ENCODE measurements around the gene BAHD1.

BAHD1 gene

DNA sequence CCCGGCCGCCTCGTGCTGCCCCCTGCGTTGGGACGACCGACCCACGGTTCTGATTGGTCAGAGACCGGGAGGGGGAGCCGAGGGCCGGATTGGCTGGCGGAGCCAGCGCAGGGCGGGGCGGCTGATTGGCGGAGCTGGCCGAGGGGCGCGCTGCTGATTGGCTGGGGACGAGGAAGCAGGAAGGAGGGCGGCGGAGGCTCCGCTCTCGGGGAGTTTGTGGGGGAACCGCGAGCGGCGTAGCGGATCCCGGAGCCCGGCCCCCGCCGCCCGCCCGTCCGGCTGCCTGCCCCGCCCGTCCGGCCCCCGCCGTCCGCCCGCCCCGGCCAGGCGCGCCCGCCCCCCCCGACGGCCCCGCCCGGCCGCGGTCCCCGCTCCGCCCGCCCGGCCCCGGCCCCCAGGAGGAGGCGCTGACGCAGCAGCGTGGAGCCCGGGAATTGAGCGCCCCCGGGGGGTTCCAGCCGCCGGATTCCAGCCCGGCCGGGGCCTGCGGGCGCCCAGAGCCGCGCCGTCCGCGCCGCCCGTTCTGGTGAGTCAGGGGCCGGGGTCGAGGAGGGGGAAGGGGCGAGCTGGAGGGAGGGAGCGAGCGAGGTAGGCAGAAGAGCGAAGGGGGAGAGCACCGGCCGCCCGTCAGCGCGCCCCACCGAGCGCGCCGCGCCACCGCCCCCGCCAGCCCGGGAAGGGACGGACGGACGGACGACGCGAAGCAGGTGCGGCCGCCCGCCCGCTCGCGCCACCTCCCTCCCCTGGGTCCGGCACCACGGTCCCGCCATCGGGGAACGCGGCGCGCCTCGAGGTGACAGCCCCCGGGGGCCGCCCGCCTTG lies at the start of gene BAHD1:
Gene BAHD1 (plus strand): TSS at position 211 of the 822 bp plus-strand sequence. CDS start 17,512 bp downstream, outside the sequence.
- DNase-seq: peak; percentile 80

GRCh38 chr15:40392986-40393948 lies 47.5 kb upstream of the BAHD1 start:
- no peak for DNase-seq

GRCh38 chr15:40397688-40398412 lies 42.9 kb upstream of the BAHD1 start:
- no peak for DNase-seq

DNA sequence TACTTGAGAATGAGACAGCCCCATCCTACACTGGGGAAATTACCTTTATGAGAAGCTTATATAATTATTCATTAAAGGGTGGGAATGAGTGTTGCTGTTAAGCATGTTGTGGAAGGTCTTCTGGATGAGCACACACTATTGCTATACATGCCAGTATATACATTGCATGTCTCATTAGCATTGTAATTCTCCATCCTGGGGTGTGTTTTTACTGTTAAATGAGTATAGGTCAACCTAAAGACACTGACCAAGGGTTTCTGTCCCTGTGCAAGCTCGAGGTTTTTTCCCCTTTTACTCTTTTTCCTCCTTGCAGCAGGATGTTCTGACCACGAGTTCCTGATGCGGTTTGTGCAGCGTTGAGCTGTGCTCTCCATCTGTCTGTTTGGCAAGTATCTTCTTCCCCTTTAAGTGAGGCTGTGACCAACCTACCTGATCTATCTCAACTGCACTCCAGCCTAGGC lies 42.3 kb upstream of the BAHD1 start:
- DNase-seq: no peak

- DNase-seq: no peak
These were observed 41.4 kb upstream of the BAHD1 start for GRCh38 chr15:40399370-40399769.

GRCh38 chr15:40405501-40406381 lies 35.0 kb upstream of the BAHD1 start, which contains the start of gene IVD:
TSS of gene IVD (plus strand) at chr15:40405795. CDS start at chr15:40405828, 33 bp downstream.
- DNase-seq: peak; percentile 81

DNA sequence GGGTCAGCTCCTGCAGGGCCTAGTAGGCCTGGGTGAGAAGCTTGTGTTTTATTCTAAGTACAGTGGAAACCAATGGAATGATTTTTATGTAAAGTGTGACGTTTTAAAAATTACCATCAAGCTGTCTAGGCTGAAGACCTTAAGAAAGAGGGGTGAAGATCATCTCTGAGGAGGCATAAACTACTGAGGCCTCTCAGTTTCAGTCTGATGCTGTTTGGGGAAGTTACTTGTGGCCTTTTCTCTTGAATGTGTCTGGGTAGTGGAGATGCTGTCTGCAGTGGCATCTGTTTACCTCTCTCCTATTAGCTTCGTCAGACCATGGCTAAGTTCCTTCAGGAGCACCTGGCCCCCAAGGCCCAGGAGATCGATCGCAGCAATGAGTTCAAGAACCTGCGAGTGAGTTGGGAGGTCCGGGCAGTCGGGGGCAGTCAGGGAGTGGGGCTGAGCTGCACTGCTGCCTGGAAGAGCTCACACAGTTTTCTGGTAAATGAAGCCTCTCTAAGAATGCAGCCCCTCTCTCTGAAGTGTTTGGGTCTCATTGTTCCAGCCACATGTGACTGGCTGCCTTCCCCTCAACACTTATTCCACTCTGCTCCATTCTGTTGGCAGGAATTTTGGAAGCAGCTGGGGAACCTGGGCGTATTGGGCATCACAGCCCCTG lies 33.3 kb upstream of the BAHD1 start:
- no peak for DNase-seq

DNA sequence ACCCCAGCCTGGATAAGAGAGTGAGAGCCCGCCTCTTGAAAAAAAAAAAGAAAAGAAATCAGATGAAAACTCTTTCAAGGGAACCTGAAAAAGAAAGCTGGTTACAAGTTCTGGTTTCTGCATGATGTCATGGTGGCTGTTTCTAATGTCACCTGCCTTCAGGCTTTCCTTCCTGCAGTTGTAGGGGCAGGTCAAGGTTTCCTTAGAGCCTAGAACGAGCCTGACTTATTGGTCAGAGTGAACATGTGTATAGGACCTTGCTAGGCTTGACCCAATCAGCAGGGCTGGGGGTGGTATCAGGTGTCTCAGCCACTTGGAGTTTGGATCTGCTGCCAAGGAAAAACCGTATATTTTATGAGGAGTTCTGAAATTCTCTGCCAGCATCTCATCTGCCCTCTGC lies 31.4 kb upstream of the BAHD1 start:
- no peak for DNase-seq

- DNase-seq: no peak
These were observed 30.3 kb upstream of the BAHD1 start for GRCh38 chr15:40410476-40410875.

- no peak for DNase-seq
These were observed 28.5 kb upstream of the BAHD1 start for GRCh38 chr15:40412095-40412759.

DNA sequence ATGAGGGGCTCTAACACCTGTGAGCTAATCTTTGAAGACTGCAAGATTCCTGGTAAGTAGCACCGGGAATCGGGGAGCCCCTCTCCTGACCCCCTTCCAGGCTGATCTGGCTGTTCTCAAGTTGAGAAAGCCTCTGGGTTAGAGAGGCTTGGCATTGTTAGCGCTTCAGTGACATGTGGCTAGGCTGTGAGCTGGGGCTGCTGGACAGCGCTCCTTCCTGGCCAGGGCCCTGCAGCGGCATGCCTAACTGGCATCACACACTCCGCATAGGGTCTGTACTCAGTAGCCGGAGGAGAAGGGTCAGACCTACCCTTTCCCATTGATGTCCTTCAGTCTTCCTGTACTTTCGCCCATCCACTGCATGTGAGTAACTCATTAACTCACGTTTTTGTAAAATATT lies 27.7 kb upstream of the BAHD1 start:
- no peak for DNase-seq

- DNase-seq: no peak
These were observed 25.9 kb upstream of the BAHD1 start for GRCh38 chr15:40414816-40415215.

GRCh38 chr15:40415226-40415625 lies 25.5 kb upstream of the BAHD1 start:
- no peak for DNase-seq

DNA sequence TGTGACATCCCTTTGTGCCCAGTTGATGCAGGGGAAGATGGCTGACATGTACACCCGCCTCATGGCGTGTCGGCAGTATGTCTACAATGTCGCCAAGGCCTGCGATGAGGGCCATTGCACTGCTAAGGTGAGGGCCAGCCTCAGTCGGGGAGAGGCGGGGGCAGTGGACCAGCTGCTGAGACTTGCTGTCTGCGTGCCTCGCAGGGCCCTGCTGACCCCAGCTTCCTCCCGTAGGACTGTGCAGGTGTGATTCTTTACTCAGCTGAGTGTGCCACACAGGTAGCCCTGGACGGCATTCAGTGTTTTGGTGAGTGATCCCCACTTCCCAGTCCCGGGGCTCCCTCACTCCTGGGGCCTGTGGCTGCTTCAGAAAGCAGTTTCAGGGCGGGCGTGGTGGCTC lies 24.7 kb upstream of the BAHD1 start:
- DNase-seq: no peak

DNA sequence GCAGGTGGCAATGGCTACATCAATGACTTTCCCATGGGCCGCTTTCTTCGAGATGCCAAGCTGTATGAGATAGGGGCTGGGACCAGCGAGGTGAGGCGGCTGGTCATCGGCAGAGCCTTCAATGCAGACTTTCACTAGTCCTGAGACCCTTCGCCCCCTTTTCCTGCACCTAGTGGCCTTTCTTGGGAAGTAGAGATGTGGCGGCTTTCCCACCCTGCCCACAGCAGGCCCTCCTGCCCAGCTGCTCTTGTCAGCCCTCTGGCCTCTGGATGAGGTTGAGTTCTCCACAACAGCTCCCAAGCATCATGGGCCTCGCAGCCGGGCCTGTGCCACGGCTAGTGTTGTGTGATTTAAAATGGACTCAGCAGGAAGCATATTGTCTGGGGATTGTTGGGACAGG lies 22.6 kb upstream of the BAHD1 start:
- DNase-seq: no peak

DNA sequence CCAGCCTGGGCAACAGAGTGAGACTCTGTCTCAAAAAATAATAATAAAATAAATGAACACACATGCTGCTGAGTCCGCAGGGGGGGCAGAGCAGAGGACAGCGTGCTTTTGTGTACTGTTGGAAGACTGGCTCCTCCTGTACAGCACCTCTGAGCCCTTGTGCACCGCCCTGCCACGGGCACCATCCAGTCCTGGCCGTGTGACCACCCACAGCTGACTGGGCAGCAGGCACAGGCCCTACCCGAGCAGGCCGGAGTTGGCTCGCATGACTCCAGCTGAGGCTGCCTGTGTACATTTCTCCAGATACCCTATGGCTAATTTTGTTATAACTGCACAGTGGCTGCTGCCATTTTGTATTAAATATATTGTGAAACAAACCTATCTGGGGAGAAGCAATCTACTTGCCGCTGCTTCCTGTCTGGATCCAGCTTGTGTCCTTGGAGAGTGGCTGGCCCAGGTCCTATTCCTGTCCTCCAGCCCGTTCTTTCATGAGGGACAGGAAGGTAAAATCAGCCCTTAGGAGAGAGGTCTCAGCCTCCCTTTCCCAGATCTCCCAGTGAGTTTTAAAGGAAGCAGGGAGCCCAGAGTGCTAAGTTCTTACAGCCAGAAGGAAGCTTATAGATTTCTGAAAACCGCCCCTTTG lies 20.6 kb upstream of the BAHD1 start:
- no peak for DNase-seq

GRCh38 chr15:40420793-40421192 lies 20.0 kb upstream of the BAHD1 start:
- DNase-seq: peak; percentile 24

DNA sequence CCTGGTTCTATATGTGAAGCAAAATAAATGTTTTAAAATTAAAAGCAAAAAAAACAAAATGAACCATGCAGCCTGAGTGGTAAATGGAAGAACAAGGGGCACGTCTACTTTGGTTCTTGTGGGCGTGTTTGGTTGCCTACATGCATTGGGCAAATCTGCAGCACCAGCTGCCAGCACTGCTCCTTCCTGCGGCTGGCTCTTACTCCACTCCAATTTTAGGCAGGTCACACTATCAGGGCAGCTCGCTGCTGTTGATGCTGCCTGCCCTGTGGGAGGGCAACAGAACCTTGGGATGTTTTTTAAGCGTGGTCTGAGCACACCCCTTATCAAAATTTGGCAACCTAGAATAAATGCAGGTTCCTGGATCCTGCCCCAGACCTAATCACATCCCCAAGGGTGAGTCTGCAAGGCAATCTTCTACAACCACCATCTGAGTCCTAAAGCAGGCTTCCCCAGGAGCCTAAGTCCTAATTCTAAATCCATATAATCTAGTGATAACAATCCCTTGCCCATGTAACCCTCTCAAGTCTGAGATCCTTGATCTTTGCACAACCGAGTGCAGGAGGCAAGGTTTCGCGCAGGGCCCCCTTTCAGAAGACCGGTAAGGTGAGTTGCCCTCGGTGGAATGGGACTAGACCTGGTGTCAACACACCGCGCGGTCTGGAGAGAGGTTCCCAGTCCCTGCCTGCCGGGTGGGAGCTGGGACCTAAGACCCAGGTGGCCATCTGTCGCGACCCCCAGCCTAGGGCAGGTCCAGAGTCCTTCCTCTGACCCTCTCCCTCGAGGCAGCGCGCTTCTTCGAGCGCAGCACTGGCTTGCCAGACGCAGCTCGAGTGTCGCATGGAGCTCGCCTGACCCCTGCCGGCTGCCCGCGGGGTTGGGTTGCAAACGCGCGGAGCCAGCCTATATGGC lies 19.3 kb upstream of the BAHD1 start:
- peak; percentile 60 for DNase-seq
